Esophagus squamous epithelium (tissue), 5 donors: Measurements from ENCODE around the gene SOWAHA. TPM values are rescaled to one million over a fixed set of nuclear protein-coding genes. Genes with fewer than 3 reads are reported as not detected.

Experiments used
- DNase-seq: peaks from one replicate; lab custom pipeline; 2025; lab: John Stamatoyannopoulos, UW
- H3K27ac ChIP-seq, 4 donors: fragments of 200-600 bp; sonication (generic); one replicate each; pipeline ENCODE4 v1.5.1; 2016 to 2019; ENCODE audit warnings: mild to moderate bottlenecking in 1 of 4
- H3K27me3 ChIP-seq, 4 donors: fragments of 200-600 bp; sonication (generic); 1 replicate in 3 of 4; 2 replicates in 1 of 4; pipeline versions ENCODE4 v1.5.1 to v1.6.0; 2017 to 2021; ENCODE audit warnings: antibody characterized with exemption in 1 of 4
- H3K36me3 ChIP-seq, 3 donors: fragments of 200-600 bp; sonication (generic); one replicate each; pipeline ENCODE4 v1.5.1; 2016 to 2019
- H3K4me1 ChIP-seq, 3 donors: fragments of 200-600 bp; sonication (generic); one replicate each; pipeline ENCODE4 v1.5.1; 2017 to 2019
- H3K4me3 ChIP-seq, 4 donors: fragments of 200-600 bp; sonication (generic); 1 replicate in 3 of 4; 2 replicates in 1 of 4; pipeline ENCODE4 v1.5.1; 2016 to 2019; ENCODE audit warnings: mild to moderate bottlenecking in 2 of 4, moderate library complexity in 1 of 4
- H3K9me3 ChIP-seq, 3 donors: fragments of 200-600 bp; sonication (generic); one replicate each; pipeline ENCODE4 v1.5.1; 2016 to 2019
- POLR2A ChIP-seq, 4 donors: fragments of 450-650 bp; IDR thresholded peaks; one replicate each; pipeline ENCODE4 v1.6.1; 2017; ENCODE audit warnings: antibody characterized with exemption in 4 of 4, mild to moderate bottlenecking in 4 of 4, moderate library complexity in 3 of 4
- WGBS, 2 donors: methylation state at CpG; one replicate each; pipeline ENCODE4 v1.1.5; 2018; 5-methylcytosine and 5-hydroxymethylcytosine counted together
- intact Hi-C: fragments of 100-400 bp; cut with DNase I; formaldehyde crosslinking; loops from one replicate; pipeline ENCODE4 v1.15.0; 2022
- total RNA-seq, 4 donors: library from RNA; depleted of rRNA; stranded (reverse); fragments of >200 nt; gene quantifications; one replicate each; pipeline ENCODE4 v1.1.0, GENCODE V29; 2016
- TF ChIP-seq, protein P1 (sequence below), 6 experiments: fragments of 450-650 bp in 4 of 6; fragments of 200-600 bp in 2 of 6; sonication (generic) in 2 of 6; IDR thresholded peaks; one replicate each; pipeline ENCODE4 v1.5.1; 2016 to 2019; ENCODE audit warnings: antibody characterized with exemption in 6 of 6, mild to moderate bottlenecking in 4 of 6, moderate library complexity in 4 of 6
- donor health status: DM: yes; HTN: yes; CAD: no.

The SOWAHA gene
- total RNA-seq, 4 donors from 2014 or later, result 0.13 to 0.45 TPM; not detected in 2

DNA sequence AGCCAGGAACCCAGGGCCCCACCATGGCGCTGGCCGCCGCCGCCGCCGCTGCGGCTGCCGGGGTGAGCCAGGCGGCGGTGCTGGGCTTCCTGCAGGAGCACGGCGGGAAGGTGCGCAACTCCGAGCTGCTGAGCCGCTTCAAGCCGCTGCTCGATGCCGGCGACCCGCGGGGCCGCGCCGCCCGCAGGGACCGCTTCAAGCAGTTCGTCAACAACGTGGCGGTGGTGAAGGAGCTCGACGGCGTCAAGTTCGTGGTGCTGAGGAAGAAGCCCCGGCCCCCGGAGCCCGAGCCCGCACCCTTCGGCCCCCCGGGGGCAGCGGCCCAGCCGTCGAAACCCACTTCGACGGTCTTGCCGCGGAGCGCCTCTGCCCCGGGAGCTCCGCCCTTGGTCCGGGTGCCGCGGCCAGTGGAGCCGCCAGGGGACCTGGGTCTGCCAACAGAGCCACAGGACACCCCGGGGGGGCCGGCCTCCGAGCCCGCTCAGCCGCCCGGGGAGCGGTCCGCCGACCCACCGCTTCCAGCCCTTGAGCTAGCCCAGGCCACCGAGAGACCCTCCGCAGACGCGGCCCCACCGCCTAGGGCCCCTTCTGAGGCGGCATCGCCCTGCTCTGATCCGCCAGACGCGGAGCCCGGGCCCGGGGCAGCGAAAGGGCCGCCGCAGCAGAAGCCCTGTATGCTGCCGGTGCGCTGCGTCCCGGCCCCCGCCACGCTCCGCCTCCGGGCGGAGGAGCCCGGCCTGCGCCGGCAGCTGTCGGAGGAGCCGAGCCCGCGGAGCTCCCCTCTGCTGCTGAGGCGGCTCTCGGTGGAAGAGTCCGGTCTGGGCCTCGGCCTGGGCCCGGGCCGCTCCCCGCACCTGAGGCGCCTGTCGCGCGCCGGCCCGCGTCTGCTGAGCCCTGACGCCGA, 749 bp downstream of the SOWAHA start:
- H3K9me3 ChIP-seq, result no peaks in the 10 kb centered on the region
- H3K27ac ChIP-seq, result no peak overlapping the region
- DNase-seq, result no peak
- peak overlapping the region; percentile 35 to 69 (median 48) for H3K4me3 ChIP-seq
- TF ChIP-seq, protein P1, sequence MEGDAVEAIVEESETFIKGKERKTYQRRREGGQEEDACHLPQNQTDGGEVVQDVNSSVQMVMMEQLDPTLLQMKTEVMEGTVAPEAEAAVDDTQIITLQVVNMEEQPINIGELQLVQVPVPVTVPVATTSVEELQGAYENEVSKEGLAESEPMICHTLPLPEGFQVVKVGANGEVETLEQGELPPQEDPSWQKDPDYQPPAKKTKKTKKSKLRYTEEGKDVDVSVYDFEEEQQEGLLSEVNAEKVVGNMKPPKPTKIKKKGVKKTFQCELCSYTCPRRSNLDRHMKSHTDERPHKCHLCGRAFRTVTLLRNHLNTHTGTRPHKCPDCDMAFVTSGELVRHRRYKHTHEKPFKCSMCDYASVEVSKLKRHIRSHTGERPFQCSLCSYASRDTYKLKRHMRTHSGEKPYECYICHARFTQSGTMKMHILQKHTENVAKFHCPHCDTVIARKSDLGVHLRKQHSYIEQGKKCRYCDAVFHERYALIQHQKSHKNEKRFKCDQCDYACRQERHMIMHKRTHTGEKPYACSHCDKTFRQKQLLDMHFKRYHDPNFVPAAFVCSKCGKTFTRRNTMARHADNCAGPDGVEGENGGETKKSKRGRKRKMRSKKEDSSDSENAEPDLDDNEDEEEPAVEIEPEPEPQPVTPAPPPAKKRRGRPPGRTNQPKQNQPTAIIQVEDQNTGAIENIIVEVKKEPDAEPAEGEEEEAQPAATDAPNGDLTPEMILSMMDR (IDR thresholded peaks at IDR 0.05), result no peak
- no peak for TF ChIP-seq POLR2A (IDR thresholded peaks at IDR 0.05)
- peaks cover 6 to 56% (median 14%) of the 10 kb centered on the region in 4 donors for H3K27me3 ChIP-seq
- H3K4me1 ChIP-seq, result peaks cover 9 to 26% (median 18%) of the 10 kb centered on the region in 3 donors
- H3K36me3 ChIP-seq, result no peaks in the 10 kb centered on the region
- 4% methylated on average over 9 of the region's 110 CpGs; no CpG with 5 or more reads in 1 of the 2 donors for WGBS, 2 donors
- intact Hi-C loops, result loop anchor here (10.0 kb wide), 1 partner anchor 289 kb away; no protein-coding TSS in a partner anchor

DNA sequence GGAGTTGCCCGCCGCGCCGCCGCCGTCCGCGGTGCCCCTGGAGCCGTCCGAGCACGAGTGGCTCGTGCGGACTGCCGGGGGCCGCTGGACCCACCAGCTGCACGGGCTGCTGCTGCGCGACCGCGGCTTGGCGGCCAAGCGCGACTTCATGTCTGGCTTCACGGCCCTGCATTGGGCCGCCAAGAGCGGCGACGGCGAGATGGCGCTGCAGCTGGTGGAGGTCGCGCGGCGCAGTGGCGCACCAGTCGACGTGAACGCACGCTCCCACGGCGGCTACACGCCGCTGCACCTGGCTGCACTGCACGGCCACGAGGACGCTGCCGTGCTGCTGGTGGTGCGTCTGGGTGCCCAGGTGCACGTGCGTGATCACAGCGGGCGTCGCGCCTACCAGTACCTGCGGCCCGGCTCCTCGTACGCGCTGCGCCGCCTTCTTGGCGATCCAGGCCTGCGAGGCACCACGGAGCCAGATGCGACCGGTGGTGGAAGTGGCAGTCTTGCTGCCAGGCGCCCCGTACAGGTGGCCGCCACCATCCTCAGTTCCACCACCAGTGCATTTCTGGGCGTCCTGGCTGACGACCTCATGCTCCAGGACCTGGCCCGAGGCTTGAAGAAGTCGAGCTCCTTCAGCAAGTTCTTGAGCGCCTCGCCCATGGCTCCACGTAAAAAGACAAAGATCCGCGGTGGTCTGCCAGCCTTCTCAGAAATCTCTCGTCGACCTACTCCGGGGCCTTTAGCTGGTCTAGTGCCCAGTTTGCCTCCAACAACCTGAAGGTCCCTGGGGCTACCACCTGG, 1.6 kb downstream of the SOWAHA start:
- intact Hi-C loops, result loop anchor here (10.0 kb wide), 1 partner anchor 290 kb away; no protein-coding TSS in a partner anchor
- DNase-seq, result no peak

DNA sequence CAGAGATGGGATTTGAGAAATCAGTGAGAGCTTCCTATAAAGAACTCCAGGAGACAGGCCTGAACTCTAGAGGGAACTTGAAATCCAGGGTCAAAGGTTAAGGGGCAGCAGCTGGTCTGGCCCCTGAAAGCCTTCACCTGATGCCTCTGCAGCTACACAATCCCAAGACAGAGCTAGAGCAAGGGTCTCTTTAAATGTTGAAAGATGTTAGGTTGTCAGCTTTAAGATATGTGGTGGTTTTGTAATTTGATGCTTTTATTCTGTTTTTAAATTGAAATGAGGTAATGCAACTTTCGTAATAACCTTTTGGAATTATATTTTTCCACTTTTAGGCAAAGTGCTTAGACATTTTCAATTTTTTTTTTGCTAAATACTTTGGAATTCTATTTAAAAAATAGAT, 2.4 kb downstream of the SOWAHA start:
- no peak for DNase-seq
- Histone ChIP-seq H3K27me3 (peaks cover 6 to 58% (median 14%) of the 10 kb centered on the region in 4 donors), H3K9me3 (no peaks in the 10 kb centered on the region), H3K4me3 (no peak overlapping the region), H3K27ac (no peak overlapping the region), H3K36me3 (no peaks in the 10 kb centered on the region), H3K4me1 (peaks cover 15 to 31% (median 18%) of the 10 kb centered on the region in 3 donors)
- 88 to 97% methylated on average over 1 of the region's 1 CpG for WGBS, 2 donors
- TF ChIP-seq, protein P1 (IDR thresholded peaks at IDR 0.05), result no peak
- TF ChIP-seq POLR2A (IDR thresholded peaks at IDR 0.05), result no peak
- intact Hi-C loops, result loop anchor here (10.0 kb wide), 1 partner anchor 291 kb away; no protein-coding TSS in a partner anchor

More for the DNA sequence above, 1.6 kb downstream of the SOWAHA start:
- peaks cover 12 to 27% (median 18%) of the 10 kb centered on the region in 3 donors for H3K4me1 ChIP-seq
- H3K4me3 ChIP-seq, result peak overlapping the region in 3 of 4 donors; percentile 35 to 69 (median 54)
- TF ChIP-seq, protein P1 (IDR thresholded peaks at IDR 0.05), result no peak
- TF ChIP-seq POLR2A (IDR thresholded peaks at IDR 0.05), result no peak
- no peaks in the 10 kb centered on the region for H3K36me3 ChIP-seq
- no peak overlapping the region for H3K27ac ChIP-seq
- H3K27me3 ChIP-seq, result peaks cover 6 to 60% (median 14%) of the 10 kb centered on the region in 4 donors
- no peaks in the 10 kb centered on the region for H3K9me3 ChIP-seq
- WGBS, 2 donors, result 96% methylated on average over 12 to 19 of the region's 81 CpGs

DNA sequence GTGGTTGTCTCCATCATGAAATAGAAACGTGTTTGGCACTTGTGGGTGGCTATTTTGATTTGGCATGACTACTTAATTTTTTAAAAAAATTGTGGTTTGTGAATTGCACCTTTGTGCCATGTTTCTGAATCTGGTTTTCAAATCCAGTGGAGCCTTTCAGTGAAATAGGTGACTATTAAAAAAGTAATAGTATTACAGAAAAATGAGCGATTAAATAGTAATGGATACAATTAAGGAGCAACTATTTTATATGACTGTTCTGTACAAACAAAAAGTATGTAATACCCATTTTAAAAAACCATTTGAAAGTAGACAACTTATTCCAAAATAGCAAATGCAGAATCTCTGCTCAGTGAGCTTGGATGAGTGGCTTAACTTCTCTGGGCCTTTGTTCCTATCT, 3.0 kb downstream of the SOWAHA start:
- H3K36me3 ChIP-seq, result no peaks in the 10 kb centered on the region
- H3K9me3 ChIP-seq, result no peaks in the 10 kb centered on the region
- peaks cover 6 to 52% (median 12%) of the 10 kb centered on the region in 4 donors for H3K27me3 ChIP-seq
- no peak overlapping the region for H3K4me3 ChIP-seq
- peaks cover 15 to 31% (median 18%) of the 10 kb centered on the region in 3 donors for H3K4me1 ChIP-seq
- TF ChIP-seq POLR2A (IDR thresholded peaks at IDR 0.05), result no peak
- TF ChIP-seq, protein P1 (IDR thresholded peaks at IDR 0.05), result no peak
- no peak overlapping the region for H3K27ac ChIP-seq
- WGBS, 2 donors, result 71 to 80% methylated on average over 2 of the region's 2 CpGs
- intact Hi-C loops, result loop anchor here (10.0 kb wide), 1 partner anchor 291 kb away; no protein-coding TSS in a partner anchor
- DNase-seq, result no peak
